ENCODE results near the gene CCDC127.
"Not testable (repeated sequence)": the region's sequence is repeated elsewhere in the genome, so short reads cannot be mapped to it uniquely, and the experiment has no call there.

CCDC127 gene

GRCh38 chr5:201672-202071 is 16.3 kb downstream of the CCDC127 start:
- FAIRE-seq = no peak

- no peak for FAIRE-seq
Observed at GRCh38 chr5:200985-201384, 17.0 kb downstream of the CCDC127 start.

GRCh38 chr5:199950-200645 is 17.9 kb downstream of the CCDC127 start:
- no peak for FAIRE-seq

DNA sequence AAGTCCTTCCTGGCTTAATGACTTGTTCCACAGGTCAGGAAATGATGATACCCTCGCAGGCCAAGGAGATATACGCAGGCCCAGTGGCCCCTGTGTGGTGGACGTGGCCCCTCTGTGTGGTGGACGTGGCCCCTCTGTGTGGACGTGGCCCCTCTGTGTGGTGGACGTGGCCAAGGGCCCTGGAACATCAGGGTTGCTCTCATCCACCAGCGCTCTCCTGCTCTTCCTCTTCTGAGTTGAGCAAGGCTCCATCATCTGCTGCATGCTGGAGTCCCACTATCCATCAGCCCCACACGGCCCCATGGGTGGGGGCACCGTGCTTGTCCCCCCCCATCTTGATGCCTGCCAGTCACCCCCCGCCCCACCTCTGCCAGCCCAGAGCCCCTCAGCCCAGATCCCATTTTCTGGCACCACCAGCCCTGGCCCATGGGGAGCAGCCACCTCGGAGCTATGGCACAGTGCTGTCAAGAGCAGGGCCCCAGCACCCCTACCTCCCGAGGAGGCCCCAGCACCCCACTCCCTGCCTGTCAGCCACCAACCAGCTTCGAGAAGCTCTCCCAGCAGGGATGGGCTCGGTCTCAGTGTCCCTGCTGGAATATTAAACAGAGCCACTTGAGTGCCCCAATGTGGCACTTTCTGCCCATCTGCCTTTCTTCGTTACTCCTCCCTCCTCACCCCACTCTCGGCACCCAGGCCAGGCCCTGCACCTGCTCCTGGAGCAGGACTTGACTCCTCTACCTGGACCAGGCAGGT is 18.6 kb downstream of the CCDC127 start:
- FAIRE-seq = no peak

- no peak for FAIRE-seq
Observed at GRCh38 chr5:198516-199196, 19.3 kb downstream of the CCDC127 start.

DNA sequence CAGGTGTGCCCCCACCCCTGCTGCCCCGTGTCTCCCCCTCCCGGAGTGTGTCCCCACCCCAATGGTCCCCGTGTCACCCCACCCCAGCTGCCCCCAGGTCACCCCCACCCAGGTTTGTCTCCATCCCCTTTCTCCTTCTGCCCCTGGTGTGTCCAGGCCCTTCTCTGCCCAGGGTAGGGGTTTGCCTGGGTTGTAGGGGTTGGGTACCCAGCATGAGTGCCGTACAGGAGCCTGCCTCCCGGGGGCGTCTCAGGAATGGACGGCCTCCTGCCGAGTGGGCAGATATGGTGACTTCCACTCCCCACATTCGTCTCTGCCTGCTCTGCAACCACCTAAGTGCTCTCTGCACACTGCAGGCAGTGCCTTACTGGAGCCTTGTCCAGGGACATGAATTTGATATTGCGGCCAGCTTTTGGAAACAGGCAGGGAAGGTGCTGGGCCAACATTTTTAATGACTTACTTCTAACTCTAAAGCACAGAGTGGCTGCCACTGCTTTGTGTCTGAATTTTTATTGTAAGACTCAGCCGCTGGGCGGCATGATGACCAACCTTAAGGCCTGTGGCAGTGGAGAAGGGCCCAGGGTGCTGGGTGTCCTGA is 20.0 kb downstream of the CCDC127 start:
- no peak for FAIRE-seq

DNA sequence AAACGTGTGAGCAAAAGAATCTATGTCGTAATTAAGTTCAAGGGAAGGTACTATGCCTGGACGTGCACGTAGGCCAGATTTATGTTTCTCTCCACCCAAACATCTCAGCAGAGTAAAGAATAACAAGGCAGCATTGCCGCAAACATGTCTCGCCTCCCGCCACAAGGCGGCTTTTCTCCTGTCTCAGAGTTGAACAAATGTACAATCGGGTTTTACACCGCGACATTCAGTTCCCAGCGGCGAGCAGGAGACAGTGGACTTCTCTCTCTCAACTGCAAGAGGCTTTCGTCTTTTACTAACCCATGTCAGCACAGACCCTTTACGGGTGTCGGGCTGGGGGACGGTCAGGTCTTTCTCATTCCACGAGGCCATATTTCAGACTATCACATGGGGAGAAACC is 20.9 kb downstream of the CCDC127 start:
- not testable (repeated sequence) for FAIRE-seq

GRCh38 chr5:196350-196749 is 21.6 kb downstream of the CCDC127 start:
- FAIRE-seq = no peak

DNA sequence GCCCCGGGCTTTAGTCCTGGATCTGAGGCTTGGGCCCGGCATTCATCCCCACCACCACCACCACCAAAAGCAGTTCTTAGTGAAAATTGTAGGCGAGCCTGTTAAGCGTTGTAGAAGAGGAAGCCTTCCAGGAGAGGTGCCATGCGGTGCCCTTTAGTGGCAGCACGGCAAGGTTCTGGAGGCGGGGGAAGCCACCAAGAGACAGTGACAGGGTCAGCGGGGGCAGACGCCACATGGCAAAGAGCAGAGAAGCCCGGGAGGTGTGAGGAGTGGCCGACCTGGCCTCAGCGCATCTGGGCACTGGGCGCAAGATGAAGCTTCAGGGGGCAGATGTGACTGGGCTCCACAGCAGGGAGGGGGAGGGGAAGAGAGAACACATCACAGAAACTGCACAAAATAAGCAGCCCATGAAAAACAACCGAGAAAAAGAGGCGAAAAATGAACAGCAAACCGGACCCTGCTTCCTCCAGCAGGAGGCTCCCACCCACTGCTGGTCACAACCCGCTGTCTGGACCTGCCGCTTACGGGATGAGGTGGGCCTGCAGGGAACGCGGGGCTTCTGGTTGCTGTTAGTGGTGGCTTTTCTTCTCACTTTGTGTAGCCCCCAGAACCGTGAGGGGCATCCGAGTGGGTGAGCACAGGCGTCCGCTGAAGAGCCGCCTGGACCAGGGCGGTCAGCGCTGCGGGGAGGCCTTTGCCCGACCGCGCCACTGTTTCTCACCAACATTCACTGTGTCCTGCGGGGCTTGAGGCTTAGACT is 22.4 kb downstream of the CCDC127 start:
- FAIRE-seq = no peak

DNA sequence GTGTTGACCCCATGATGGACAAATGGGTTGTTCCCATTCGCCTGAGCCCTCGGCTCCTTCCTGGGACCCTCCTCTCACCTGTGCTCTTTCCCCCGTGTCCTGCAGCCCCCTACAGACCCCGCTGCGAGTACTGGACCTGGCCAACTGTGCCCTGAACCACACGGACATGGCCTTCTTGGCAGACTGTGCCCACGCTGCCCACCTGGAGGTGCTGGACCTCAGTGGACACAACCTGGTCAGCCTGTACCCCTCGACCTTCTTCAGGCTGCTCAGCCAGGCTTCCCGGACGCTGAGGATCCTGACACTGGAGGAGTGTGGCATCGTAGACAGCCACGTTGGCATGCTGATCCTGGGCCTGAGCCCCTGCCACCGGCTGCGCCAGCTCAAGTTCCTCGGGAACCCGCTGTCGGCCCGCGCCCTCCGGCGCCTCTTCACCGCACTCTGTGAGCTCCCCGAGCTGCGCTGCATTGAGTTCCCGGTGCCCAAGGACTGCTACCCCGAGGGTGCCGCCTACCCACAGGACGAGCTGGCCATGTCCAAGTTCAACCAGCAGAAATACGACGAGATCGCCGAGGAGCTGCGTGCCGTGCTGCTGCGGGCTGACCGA is 23.2 kb downstream of the CCDC127 start:
- no peak for FAIRE-seq

DNA sequence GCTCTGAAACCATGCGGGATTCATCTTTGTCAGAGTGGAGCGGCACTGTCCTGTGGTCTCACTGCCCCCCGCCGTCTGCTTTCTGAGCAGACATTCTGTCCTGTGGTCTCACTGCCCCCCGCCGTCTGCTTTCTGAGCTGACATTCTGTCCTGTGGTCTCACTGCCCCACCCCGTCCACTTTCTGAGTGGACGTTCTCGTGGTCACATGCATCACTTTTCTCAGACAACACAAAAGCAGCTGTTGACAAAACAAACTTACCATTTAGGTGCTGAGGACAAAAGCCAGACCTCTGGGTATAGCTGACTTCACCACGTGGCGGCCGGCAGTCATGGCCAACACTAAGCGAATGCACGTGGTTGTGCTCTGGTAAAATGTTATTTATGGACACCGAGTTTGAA is 23.9 kb downstream of the CCDC127 start:
- FAIRE-seq = no peak

DNA sequence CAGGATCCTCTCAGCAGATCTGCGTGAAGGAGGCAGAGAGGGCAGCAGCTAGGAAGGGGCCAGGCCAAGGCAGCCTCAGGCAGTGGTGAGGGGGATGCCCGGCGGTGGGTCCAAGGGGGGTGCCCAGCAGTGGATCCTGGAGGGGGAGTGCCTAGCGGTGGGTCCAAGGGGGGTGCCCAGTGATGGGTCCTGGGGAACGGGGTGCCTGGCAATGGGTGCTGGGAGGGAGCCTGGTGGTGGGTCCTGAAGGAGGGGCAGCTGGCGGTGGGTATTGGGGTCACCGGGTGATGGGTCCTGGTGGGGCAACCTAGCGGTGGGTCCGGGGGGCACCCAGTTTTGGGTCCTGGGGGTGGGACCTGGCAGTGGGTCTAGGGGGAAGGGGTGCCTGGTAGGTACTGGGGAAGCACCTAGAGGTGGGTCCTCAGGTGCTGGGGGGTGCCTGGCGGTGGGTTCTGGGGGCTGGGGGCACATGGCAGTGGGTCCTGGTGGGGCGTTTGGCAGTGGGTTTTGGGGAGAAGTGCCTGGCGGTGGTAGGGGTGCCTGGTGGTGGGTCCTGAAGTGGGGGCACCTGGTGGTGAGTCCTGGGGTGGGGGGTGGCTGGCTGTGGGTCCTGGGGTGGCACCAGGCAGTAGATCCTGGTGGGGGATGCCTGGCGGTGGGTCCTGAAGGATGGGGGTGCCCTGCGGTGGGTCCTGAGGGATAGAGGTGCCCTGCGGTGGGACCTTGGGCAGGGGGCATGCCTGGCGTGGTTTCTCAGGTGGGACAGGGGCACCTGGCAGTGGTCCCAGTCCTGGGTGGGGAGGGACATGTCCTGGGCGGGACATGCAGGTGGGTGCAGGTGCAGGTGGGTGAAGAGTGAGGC is 24.8 kb downstream of the CCDC127 start:
- FAIRE-seq = no peak

DNA sequence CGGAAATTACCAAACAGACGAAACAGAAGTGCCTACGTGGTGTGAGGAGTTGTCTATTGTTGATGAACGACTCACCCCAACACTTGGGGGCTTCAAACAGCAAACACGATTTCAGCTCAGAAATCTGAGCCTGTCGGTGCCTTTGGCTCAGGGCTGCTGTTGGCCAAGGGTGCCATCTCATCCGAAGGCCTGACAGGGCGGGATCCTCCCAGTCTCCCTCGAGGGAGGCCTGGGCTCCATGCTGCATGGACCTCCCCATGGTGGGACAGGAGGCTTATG is 25.3 kb downstream of the CCDC127 start:
- no peak for FAIRE-seq

GRCh38 chr5:191949-192690 is 25.8 kb downstream of the CCDC127 start:
- FAIRE-seq = no peak

GRCh38 chr5:191036-191948 is 26.7 kb downstream of the CCDC127 start, which contains the start of gene LRRC14B:
LRRC14B (plus strand) TSS chr5:191495; CDS start chr5:191539, 44 bp downstream.
- no peak for FAIRE-seq

DNA sequence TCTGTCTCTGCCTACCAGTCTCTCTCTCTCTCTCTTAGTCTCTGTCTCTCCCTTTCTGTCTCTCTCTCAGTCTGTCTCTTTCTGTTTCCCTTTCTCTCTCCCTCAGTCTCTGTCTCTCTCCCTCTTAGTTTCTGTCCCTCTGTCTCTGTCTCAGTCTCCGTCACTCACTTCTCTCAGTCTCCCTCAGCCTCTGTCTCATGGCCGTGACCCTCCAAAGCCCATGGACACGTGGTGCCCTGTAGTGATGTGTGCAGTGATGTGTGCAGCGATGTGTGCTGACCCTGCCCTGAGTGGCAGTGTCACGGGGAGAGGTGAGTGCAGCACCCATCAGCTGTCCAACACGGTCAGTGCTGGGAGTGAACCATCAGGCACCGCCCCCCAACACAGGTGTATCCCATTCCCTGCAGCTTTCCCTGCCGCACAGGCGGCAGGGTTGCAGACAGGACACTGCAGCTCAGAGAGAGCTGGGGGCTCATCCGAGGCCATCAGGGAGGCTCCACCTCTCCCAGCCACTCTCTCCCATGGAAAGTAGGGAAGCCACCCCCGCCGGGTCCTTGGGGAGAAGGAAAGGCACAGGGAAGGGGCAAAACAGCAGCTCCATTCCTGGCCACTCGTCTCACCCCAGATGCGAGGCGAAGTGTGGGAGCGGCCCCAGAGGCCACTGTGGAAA is 27.5 kb downstream of the CCDC127 start:
- no peak for FAIRE-seq

- no peak for FAIRE-seq
Observed at GRCh38 chr5:189976-190365, 28.0 kb downstream of the CCDC127 start.

GRCh38 chr5:189486-189885 is 28.5 kb downstream of the CCDC127 start:
- FAIRE-seq = no peak

Measured in endometrium (tissue), 2 donors.